GM12873 (cell line): Measurements from ENCODE around the gene ALDH1L1.

Source experiments
- CTCF ChIP-seq: IDR thresholded peaks from 2 replicates; pipeline ENCODE4 v1.5.1; 2012; ENCODE audit warnings: low read depth, mild to moderate bottlenecking, moderate library complexity, low read length, control low read depth; ENCODE audit not compliant: insufficient read depth; ENCODE audit errors: missing control alignments

ALDH1L1 gene

GRCh38 chr3:126135406-126136076 is 44.8 kb downstream of the ALDH1L1 start:
- TF ChIP-seq CTCF = no peak

- no peak for TF ChIP-seq CTCF
These were observed 45.3 kb downstream of the ALDH1L1 start for GRCh38 chr3:126135071-126135405.

- TF ChIP-seq CTCF = peak; percentile 78
These were observed 46.0 kb downstream of the ALDH1L1 start for GRCh38 chr3:126134219-126134975.

- TF ChIP-seq CTCF = no peak
These were observed 46.8 kb downstream of the ALDH1L1 start for GRCh38 chr3:126133606-126134005.

- no peak for TF ChIP-seq CTCF
These were observed 47.5 kb downstream of the ALDH1L1 start for GRCh38 chr3:126132751-126133511.

- no peak for TF ChIP-seq CTCF
These were observed 48.3 kb downstream of the ALDH1L1 start for GRCh38 chr3:126131881-126132750.
